ENCODE data around the gene C1orf116.

C1orf116 gene

DNA sequence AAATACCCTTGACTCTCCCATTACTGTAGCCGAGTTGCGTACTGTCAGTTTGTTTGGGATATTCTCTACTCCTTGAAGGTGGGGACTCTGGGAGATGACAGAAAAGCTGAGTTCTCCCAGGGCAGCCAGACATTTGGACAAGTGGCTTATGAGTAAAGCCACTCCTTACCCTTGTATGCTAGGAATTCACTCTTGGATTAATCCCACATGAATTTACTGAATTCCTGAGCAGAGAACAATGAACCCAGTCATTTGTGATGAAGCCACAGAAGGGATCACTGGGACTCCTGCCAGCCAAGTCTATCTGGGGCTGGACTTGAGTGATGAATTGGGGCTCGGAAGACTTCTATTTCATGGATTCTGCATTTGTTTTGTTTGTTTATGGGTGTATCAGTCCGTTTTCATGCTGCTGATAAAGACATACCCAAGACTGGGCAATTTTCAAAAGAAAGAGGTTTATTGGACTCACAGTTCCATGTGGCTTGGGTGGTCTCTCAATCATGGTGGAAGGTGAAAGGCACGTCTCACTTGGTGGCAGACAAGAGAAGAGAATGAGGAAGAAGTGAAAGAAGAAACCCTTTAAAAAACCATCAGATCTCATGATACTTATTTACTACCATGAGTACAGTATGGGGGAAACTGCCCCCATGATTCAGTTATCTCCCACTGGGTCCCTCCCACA is 25.1 kb downstream of the C1orf116 start:
- no peak overlapping the region for H3K4me3 ChIP-seq (ENCODE audit: low read depth, low read length)
- TF ChIP-seq MYC (IDR thresholded peaks at IDR 0.05; ENCODE audit: low read depth, low read length) = no peak
- no peak for TF ChIP-seq POLR2A (IDR thresholded peaks at IDR 0.05; ENCODE audit: extremely low read depth, insufficient read length)
- TF ChIP-seq, protein P1, sequence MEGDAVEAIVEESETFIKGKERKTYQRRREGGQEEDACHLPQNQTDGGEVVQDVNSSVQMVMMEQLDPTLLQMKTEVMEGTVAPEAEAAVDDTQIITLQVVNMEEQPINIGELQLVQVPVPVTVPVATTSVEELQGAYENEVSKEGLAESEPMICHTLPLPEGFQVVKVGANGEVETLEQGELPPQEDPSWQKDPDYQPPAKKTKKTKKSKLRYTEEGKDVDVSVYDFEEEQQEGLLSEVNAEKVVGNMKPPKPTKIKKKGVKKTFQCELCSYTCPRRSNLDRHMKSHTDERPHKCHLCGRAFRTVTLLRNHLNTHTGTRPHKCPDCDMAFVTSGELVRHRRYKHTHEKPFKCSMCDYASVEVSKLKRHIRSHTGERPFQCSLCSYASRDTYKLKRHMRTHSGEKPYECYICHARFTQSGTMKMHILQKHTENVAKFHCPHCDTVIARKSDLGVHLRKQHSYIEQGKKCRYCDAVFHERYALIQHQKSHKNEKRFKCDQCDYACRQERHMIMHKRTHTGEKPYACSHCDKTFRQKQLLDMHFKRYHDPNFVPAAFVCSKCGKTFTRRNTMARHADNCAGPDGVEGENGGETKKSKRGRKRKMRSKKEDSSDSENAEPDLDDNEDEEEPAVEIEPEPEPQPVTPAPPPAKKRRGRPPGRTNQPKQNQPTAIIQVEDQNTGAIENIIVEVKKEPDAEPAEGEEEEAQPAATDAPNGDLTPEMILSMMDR (IDR thresholded peaks at IDR 0.05; ENCODE audit: low read depth, low read length) = no peak
- TF ChIP-seq, protein P2, sequence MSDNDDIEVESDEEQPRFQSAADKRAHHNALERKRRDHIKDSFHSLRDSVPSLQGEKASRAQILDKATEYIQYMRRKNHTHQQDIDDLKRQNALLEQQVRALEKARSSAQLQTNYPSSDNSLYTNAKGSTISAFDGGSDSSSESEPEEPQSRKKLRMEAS (IDR thresholded peaks at IDR 0.05; ENCODE audit: low read depth, low read length) = no peak
- no peak for DNase-seq (ENCODE audit: low read depth)

DNA sequence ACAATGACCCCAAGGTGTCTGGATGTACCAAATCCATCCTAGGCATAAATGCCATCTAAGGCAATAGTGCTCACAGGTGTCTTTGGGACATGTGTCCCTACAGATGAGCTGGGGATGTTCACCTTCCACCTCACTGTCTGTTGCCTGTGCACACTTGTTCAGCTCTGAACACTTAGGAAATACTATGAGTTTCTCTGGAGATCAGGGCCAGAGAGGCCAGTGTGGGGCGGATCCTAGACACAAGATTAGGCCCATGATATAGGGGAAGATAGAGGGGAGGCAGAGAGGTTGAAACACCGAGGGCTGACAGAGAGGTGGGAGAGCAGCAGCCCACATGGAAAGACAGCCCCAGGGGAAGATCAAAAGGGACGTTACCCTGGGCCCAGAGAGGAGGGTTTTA is 25.6 kb downstream of the C1orf116 start:
- no peak for DNase-seq (ENCODE audit: low read depth)
- no peak for TF ChIP-seq POLR2A (IDR thresholded peaks at IDR 0.05; ENCODE audit: extremely low read depth, insufficient read length)
- TF ChIP-seq, protein P1 (IDR thresholded peaks at IDR 0.05; ENCODE audit: low read depth, low read length) = no peak
- TF ChIP-seq, protein P2 (IDR thresholded peaks at IDR 0.05; ENCODE audit: low read depth, low read length) = no peak
- no peak for TF ChIP-seq MYC (IDR thresholded peaks at IDR 0.05; ENCODE audit: low read depth, low read length)
- no peak overlapping the region for H3K4me3 ChIP-seq (ENCODE audit: low read depth, low read length)

DNA sequence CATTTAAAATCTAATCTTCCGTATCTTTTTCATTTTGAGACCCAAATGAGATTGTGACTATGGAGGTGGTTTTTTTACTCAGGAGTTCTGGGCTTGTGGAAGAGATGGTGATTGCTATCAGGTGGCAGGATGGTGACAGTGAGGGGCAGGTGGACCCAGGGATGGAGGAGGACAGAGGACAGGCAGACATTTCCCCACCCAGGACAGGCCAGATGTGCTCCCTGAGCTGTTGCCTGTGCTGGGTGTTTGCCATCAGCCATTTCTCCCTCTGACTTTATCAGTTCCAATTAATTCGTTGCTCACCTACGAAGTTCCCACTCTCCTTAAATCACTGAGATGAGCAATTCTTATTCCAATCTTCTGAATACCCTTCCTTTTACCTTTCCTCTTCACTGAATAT is 26.5 kb downstream of the C1orf116 start:
- DNase-seq (ENCODE audit: low read depth) = no peak
- H3K4me3 ChIP-seq (ENCODE audit: low read depth, low read length) = no peak overlapping the region
- TF ChIP-seq, protein P2 (IDR thresholded peaks at IDR 0.05; ENCODE audit: low read depth, low read length) = no peak
- TF ChIP-seq POLR2A (IDR thresholded peaks at IDR 0.05; ENCODE audit: extremely low read depth, insufficient read length) (no peak), MYC (IDR thresholded peaks at IDR 0.05; ENCODE audit: low read depth, low read length) (no peak)
- TF ChIP-seq, protein P1 (IDR thresholded peaks at IDR 0.05; ENCODE audit: low read depth, low read length) = no peak

DNA sequence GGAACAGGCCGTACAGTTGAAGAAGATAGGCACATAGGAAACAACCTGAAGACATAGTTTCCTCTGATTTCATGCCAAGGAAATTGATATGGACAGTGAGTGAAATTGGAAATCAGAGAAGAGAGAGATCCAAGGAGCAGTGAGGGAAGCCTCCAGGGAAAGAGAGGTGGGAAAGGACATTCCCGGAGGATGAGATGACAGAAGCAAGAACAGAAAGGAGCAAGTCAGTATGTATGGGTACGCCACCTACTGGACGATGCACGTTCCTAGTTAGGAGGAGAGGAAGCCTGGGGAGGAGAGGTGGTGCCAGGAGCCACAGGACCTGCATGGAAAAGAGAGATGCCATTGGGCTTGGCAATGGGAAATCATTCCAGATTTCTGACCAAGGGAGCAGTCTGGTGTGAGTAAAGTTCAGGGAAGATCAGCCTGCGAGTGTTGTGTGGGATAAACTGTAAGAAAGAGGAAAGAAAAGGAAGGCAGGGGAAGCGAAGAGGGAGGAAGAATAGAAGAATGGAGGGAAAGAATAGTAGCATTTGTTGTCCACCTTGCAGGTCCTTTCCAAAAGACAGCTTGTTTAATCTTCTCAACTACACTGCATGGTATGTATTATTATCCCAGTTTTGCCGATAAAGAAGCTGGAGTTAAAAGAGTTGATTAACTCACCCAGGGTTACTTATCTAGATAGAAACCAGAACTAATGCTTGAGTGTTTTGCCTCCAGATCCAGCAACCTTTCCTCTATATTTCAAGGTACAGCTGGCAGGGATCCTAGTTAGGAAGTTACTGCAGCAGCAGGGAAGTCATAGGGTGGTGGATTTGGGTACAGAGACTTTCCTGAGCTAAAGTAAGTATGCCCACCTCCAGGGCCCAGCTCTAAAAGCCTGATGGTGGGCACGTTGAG is 27.4 kb downstream of the C1orf116 start:
- no peak for TF ChIP-seq POLR2A (IDR thresholded peaks at IDR 0.05; ENCODE audit: extremely low read depth, insufficient read length)
- TF ChIP-seq, protein P1 (IDR thresholded peaks at IDR 0.05; ENCODE audit: low read depth, low read length) = peak; percentile 92
- no peak for TF ChIP-seq MYC (IDR thresholded peaks at IDR 0.05; ENCODE audit: low read depth, low read length)
- H3K4me3 ChIP-seq (ENCODE audit: low read depth, low read length) = no peak overlapping the region
- DNase-seq (ENCODE audit: low read depth) = peak; percentile 46

DNA sequence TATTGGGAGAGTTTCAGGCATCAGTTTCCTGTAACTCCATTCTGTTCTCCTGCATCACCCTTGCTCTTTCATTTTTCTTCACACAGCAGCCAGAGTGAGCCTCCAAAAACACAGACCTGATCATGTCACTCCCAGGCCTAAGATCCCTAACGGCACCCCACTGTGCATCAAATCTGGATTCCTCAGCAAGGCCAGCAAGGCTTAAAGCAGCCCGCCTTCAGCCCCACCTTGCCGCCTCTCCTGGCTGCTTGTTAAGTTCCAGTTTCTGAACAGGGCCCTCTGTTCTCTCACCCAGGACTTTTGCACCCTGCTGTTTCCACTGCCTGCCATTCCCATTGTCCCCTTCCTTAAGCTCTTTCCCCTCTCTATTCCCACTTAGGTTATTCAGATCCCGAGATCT is 29.3 kb downstream of the C1orf116 start:
- no peak for DNase-seq (ENCODE audit: low read depth)
- TF ChIP-seq, protein P1 (IDR thresholded peaks at IDR 0.05; ENCODE audit: low read depth, low read length) = no peak
- no peak for TF ChIP-seq MYC (IDR thresholded peaks at IDR 0.05; ENCODE audit: low read depth, low read length)
- TF ChIP-seq, protein P2 (IDR thresholded peaks at IDR 0.05; ENCODE audit: low read depth, low read length) = no peak
- TF ChIP-seq POLR2A (IDR thresholded peaks at IDR 0.05; ENCODE audit: extremely low read depth, insufficient read length) = no peak
- no peak overlapping the region for H3K4me3 ChIP-seq (ENCODE audit: low read depth, low read length)

Measured in NB4 (cell line).